Measurements from ENCODE around the gene IFNA21. TPM values are rescaled to one million over a fixed set of nuclear protein-coding genes. Genes with fewer than 3 reads are reported as not detected.
"Not testable (repeated sequence)": the region's sequence is repeated elsewhere in the genome, so short reads cannot be mapped to it uniquely, and the experiment has no call there.

Gene IFNA21
- total RNA-seq, result not detected
- long read RNA-seq, result 0 reads

DNA sequence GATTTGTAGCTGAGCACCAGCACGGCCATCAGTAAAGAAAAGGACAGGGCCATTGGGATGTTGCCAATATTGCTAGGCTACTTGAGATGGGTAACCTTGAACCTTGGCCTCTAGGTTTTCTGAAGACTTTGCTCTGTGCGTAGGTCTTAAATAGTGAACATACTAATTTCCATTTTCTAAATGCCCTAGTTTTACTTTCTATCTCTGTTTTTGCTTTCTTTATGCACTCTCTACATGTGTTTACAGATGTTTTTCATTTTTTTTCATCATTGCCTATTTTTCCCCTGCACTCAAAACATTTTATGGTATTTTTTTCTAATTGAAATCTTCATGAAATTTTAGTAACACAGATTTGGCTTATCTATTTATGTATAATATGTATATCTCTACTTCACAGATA, at the start of gene IFNA21:
Gene IFNA21 (minus strand): TSS at position 101 of the 400 bp plus-strand sequence. CDS start 48 bp downstream, at position 53.
- not testable (repeated sequence) for DNase-seq (ENCODE audit: low spot score)

DNA sequence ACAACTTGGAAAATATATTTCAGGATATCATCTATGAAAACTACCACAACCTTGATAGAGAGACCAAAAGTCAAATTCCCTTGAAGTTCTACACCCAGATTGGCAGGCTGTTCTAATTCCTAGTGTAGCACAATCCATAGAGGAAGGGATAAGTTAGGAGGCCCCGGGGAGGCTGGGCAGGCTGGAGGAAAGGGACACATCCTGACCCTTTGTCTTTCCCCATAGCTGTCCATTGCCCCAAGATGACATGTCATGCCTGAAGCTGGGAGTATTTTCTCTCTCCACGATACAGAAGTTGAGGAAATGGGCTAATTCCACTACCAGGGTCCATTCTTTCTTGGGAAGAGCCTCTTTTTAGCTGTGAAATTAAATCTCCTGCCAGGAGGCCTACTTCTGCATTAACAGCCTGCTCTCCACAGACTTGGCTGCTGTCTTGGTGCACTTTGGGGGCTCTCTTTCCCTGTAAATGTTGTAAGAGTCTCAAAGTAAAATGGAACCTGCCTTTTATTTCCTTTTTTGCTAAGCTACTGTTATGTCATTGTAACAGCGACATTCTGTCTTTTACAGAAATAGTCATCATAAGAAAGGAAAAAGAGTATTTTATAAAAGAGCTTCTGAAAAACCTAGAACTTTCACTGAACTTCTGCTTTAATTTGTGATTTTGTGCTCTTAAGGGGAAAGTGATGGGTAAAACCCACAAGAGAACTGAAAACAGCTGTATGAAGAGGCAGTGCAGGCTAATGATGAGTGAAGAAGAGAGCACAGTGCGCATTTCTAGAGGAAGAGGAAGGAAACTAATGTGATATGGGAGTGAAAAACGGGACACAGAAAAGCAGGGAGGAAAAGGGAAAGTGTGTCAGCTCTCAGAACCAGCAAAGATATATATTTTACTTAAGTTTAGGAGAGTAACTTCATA, 47.2 kb upstream of the IFNA21 start:
- not testable (repeated sequence) for DNase-seq (ENCODE audit: low spot score)

DNA sequence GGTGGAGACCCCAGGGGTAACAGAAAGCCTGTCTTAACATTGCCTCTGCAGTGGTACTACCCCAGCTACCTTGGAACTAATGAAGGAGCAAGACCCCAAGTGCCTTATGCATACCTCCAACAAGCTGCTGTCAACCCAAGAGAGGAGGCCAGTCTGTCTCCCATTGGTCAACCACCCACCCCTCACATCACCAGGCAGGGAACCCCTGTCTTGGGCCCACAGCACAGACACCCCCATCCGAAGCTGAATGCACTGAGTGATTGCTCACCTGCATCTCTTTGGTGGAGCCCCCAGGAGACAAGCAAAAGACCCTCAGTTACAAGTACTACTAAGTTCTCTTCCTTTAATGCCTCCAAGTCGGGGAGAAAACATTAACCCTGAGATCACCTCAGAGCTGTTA, 45.7 kb upstream of the IFNA21 start:
- peak; percentile 55 for DNase-seq (ENCODE audit: low spot score)

DNA sequence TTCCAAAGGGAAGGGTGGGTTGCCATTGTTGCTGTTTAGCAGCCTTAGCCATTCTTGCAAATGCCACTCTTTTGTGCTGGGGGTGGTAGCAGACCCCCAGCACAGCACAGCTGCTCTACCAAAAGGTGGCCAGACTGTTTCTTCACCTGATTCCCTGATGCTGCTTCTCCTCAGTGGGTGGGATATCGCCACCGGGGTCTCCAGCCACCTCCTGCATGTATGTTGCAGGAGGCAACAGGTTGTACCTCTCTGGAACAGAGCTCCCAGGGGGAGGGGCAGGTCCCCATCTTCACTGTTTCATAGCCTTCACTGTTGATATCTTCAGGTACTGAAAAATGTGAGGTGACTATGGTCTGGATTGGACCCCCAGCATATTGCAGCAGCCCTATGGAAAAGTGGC, 44.3 kb upstream of the IFNA21 start:
- DNase-seq (ENCODE audit: low spot score), result not testable (repeated sequence)

DNA sequence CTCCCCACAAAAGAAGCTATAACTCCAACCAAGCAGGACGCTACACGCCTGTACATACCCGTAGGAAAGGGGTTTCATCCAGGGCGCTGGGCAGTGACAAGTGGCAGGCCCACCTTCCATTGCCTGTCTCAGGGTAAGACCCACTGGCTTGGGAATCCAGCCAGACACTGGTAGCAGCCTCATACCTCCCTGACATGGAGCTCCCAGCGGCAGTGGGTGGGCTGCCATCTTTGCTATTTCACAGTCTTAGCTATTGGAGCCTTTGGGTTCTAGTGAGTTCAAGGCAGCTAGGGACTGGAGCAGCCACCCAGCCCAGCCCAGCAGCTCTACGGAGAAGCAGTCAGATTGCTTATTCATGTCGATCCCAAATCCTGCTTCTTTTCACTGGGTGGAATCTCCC, 43.9 kb upstream of the IFNA21 start:
- DNase-seq (ENCODE audit: low spot score), result peak; percentile 65

DNA sequence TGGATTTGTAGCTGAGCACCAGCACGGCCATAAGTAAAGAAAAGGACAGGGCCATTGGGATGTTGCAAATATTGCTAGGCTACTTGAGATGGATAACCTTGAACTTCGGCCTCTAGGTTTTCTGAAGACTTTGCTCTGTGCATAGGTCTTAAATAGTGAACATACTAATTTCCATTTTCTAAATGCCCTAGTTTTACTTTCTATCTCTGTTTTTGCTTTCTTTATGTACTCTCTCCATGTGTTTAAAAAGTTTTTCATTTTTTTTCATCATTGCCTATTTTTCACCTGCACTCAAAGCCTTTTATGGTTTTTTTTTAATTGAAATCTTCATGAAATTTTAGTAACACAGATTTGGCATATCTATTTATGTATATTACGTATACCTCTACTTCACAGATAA, 40.6 kb upstream of the IFNA21 start, which contains the start of gene IFNA10:
Gene IFNA10 (minus strand): TSS at position 101 of the 400 bp plus-strand sequence. CDS start 46 bp downstream, at position 55.
- DNase-seq (ENCODE audit: low spot score), result not testable (repeated sequence)

DNA sequence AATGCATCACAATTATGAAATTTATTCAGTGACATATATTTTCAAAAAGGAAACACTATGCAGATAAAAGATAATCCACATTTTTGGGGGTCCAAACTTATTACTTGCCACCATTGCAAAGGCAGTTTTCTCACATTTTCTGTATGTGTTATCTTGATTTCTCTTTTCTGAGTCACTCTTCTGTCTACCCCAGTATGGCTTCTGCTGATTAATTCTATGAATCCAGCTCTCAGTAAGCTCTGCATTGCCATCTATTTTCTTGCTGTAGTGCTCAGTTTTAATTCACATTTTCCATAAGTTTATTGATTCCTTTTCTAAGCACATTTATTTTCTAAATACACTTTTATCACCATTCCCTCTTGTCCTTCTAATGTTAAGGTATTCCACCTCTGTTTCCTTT, 38.7 kb upstream of the IFNA21 start:
- no peak for DNase-seq (ENCODE audit: low spot score)

DNA sequence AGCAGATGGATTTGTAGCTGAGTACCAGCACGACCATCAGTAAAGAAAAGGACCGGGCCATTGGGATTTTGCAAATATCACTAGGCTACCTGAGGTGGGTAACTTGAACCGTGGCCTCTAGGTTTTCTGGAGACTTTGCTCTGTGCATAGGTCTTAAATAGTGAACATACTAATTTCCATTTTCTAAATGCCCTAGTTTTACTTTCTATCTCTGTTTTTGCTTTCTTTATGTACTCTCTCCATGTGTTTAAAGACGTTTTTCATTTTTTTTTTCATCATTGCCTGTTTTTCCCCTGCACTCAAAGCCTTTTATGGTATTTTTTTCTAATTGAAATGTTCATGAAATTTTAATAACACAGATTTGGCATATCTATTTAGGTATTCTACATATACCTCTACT, 35.6 kb upstream of the IFNA21 start, which contains the start of gene IFNA7:
Gene IFNA7 (minus strand): TSS at position 101 of the 400 bp plus-strand sequence. CDS start 40 bp downstream, at position 61.
- peak; percentile 16 for DNase-seq (ENCODE audit: low spot score)

DNA sequence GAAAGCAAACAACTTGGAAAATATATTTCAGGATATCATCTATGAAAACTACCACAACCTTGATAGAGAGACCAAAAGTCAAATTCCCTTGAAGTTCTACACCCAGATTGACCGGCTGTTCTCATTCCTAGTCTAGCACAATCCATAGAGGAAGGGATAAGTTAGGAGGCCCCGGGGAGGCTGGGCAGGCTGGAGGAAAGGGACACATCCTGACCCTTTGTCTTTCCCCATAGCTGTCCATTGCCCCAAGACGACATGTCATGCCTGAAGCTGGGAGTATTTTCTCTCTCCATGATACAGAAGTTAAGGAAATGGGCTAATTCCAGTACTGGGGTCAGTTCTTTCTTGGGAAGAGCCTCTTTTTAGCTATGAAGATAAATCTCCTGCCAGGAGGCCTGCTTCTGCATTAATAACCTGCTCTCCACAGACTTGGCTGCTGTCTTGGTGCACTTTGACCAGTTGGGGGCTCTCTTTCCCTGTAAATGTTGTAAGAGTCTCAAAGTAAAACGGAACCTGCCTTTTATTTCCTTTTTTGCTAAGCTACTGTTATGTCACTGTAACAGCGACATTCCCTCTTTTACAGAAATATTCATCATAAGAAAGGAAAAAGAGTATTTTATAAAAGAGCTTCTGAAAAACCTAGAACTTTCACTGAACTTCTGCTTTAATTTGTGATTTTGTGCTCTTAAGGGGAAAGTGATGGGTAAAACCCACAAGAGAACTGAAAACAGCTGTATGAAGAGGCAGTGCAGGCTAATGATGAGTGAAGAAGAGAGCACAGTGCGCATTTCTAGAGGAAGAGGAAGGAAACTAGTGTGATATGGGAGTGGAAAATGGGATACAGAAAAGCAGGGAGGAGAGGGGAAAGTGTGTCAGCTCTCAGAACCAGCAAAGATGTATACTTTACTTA, 28.7 kb upstream of the IFNA21 start:
- not testable (repeated sequence) for DNase-seq (ENCODE audit: low spot score)

DNA sequence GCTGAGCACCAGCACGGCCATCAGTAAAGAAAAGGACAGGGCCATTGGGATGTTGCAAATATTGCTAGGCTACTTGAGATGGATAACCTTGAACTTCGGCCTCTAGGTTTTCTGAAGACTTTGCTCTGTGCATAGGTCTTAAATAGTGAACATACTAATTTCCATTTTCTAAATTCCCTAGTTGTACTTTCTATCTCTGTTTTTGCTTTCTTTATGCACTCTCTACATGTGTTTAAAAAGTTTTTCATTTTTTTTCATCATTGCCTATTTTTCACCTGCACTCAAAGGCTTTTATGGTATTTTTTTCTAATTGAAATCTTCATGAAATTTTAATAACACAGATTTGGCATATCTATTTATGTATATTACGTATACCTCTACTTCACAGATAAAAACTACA, 21.0 kb upstream of the IFNA21 start, which contains the start of gene IFNA4:
Gene IFNA4 (minus strand): TSS at position 101 of the 400 bp plus-strand sequence. CDS start 56 bp downstream, at position 45.
- DNase-seq (ENCODE audit: low spot score), result not testable (repeated sequence)

DNA sequence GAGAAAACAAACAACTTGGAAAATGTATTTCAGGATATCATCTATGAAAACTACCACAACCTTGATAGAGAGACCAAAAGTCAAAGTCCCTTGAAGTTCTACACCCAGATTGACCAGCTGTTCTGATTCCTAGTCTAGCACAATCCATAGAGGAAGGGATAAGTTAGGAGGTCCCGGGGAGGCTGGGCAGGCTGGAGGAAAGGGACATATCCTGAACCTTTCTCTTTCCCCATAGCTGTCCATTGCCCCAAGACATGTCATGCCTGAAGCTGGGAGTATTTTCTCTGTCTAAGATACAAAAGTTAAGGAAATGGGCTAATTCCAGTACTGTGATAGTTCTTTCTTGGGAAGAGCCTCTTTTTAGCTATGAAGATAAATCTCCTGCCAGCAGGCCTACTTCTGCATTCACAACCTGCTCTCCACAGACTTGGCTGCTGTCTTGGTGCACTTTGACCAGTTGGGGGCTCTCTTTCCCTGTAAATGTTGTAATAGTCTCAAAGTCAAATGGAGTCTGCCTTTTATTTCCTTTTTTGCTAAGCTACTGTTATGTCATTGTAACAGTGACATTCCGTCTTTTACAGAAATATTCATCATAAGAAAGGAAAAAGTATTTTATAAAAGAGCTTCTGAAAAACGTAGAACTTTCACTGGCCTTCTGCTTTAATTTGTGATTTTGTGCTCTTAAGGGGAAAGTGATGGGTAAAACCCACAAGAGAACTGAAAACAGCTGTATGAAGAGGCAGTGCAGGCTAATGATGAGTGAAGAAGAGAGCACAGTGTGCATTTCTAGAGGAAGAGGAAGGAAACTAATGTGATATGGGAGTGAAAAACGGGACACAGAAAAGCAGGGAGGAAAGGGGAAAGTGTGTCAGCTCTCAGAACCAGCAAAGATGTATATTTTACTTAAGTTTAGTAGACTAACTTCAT, 16.6 kb upstream of the IFNA21 start:
- not testable (repeated sequence) for DNase-seq (ENCODE audit: low spot score)

DNA sequence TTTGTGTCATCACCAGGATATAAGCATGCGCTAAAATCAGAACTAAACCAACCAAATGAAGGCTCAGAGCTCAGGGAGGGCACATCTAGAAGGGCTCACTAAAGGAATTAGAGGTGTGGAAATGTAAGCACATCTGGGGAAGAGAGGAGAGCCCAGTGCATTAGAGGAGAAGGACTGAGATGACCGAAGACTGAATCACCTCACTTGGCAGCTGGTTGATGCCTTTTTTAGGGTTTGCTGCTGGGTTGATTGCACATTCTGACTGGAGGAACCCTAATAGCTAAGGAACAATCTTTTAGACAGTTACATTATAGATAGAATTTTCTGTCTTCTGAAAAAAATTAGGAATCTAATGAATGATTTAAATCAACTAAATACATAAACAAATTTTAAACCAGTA, 8.2 kb upstream of the IFNA21 start:
- DNase-seq (ENCODE audit: low spot score), result no peak

DNA sequence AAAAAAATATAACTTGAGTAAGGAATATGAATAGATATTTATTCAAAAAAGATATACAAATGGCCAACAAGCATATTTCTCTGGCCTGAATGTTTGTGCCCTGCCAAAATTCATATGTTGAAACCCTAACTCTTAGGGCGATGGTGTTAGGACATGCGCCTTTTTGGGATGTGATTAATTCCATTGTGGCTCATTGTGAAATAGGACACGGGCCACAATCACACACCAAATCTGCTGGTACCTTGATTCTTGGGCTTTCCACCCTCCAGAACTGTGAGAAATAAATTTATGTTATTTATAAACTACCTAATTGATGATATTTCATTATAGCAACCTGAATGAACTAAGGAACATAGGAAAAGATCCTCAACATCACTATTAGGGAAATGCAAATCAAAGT, 5.7 kb upstream of the IFNA21 start:
- no peak for DNase-seq (ENCODE audit: low spot score)

DNA sequence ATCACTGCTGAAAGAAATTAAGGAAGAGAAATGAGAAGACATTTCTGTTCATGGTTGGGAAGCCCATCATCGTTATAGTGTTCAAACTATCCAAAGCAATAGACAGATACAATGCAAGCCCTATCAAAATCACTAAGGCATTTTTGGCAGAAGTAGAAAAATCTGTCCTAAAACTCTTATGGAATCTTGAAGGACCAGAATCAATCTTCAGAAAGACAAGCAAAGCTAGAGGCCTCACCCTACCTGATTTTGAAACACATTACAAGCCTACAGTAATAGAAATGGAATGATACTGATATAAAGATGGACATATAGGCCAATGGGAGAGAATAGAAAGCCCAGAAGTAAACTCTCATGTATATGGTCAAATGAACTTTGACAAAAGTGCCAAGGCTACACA, 4.9 kb upstream of the IFNA21 start:
- DNase-seq (ENCODE audit: low spot score), result no peak

DNA sequence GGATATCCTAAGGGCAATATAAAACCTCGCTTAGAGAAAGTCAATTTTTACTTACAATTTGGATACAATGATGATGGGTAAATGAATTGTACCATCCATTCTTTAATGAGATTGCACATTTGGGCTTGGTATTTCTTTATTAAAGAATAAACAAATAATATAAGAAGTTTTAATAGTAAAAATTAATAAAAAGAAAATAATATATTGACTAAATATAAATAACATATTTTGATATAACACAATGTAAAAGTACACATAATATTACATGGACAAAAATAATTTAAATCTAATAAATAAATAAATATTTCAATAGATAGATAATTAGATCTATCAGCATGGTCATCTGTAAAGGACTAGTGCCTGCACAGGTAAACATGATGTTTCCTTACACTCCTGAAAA, 944 bp downstream of the IFNA21 start:
- no peak for DNase-seq (ENCODE audit: low spot score)

DNA sequence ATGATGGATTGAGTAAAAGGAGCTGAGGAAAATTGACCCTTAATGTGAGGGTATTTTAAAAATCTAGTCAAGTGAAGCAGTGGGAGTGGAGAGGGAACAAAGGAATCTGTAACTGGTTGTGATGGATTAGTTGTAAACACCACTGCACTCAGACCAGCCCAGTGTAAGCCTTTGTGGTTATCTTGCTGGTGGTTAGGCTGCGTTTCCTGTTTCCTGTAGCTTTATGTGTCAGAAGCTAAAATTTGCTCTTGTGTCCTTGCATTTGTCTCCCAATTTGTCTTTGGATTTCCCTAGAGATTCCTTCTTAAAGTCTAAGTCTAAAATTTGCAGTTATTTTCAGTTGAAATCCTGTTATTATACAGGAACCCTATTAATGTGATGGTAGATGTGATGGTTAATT, 6.3 kb downstream of the IFNA21 start:
- DNase-seq (ENCODE audit: low spot score), result no peak

DNA sequence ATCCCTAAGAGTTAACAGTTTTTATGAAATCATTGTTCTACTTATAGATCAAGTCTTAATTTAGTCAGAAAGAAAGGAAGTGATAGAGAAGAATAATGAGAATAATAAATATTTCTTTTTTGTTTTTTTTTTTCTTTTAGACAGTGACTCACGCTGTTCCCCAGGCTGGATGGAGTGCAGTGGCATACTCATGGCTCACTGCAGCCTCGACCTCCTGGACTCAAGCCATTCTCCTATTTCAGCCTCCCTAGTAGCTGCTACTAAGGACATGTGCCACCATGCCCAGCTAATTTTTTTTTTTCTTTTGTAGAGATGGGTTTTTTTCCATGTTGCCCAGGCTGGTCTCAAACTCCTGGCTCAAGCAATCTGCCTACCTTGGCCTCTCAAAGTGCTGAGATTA, 11.0 kb downstream of the IFNA21 start:
- DNase-seq (ENCODE audit: low spot score), result no peak

DNA sequence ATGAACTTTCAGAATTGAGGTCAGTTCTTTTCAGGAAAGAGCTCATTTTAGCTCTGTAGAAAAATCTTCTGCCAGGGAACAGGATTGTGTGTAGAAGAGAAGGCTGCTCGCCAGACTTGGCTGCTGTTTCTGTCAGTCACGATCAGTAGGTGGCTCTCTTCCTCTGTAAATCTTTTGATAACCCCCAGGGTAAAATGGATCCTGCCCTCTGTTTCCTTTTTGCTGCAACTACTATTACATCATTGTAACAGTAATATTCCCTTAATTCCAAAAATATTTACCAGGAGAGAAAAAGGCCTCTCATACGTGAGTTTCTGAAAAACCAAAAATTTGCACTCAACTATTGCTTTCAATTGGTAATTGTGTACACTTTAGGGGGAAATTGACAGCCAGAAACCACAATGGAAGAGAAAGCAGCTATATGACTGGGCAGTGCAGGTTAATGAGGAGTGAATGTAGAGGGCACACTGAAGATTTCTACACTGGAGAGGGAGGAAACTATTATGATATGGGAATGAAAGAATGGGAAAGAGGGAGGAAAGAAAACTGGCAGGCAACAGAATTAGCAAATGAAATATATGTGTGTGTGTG, 12.3 kb downstream of the IFNA21 start:
- DNase-seq (ENCODE audit: low spot score), result no peak

DNA sequence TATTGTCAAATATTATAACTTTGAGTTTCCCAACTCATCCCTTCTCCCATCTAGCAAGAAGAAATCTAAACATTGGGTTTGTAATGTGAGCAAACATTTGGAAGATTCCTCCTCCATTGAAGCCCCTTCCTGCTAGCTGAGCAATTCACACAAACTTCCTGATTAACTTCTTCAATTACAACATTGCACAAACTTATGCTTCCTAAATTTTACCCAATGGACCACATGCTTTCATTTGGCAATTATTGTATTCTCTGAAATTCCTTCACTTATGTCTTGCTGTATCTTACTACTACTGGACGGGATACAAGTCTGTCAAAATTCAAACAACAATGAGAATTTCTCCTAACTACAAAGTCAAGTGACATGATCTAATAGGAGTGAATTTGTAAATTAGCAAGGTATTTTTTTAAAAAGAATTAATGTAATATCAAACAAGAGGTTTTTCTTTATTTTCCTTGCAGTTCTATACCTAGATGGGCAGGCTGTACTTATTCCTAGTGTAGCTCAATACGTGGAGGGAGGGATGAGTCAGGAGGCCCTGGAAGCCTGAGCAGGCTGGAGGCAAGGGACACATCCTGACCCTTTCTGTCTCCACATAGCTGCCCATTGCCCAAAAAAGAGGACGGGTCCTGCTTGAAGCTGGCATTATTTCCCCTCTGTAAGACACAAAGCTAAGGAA, 13.0 kb downstream of the IFNA21 start:
- no peak for DNase-seq (ENCODE audit: low spot score)
